ENCODE data around the gene PLA2G4B.

The PLA2G4B gene

GRCh38 chr15:41851755-41852370, 13.2 kb downstream of the PLA2G4B start:
- DNase-seq: no peak

- DNase-seq: no peak
Observed at GRCh38 chr15:41852736-41853590, 14.3 kb downstream of the PLA2G4B start.

DNA sequence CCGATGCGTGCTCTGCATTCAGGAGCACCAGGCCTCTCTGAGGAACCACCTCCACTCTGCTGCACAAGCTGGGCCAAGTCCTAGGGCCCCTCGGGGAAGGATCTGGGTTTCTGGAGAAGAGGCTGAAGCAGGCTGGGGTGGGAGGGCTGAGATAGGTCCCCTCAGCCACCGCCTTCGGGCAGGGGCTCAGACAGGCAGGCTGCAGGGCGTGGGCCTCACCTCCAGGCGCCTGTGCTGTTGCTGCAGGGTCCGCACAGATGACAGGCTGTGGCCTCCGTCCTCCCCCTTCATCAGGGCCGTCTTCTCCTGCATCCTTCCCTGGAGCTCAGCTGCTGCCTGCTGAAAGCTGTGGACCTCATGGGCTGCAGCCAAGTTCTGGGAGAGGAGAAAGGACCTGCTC, 15.2 kb downstream of the PLA2G4B start:
- DNase-seq: no peak

GRCh38 chr15:41854443-41854842, 15.8 kb downstream of the PLA2G4B start:
- DNase-seq: no peak

DNA sequence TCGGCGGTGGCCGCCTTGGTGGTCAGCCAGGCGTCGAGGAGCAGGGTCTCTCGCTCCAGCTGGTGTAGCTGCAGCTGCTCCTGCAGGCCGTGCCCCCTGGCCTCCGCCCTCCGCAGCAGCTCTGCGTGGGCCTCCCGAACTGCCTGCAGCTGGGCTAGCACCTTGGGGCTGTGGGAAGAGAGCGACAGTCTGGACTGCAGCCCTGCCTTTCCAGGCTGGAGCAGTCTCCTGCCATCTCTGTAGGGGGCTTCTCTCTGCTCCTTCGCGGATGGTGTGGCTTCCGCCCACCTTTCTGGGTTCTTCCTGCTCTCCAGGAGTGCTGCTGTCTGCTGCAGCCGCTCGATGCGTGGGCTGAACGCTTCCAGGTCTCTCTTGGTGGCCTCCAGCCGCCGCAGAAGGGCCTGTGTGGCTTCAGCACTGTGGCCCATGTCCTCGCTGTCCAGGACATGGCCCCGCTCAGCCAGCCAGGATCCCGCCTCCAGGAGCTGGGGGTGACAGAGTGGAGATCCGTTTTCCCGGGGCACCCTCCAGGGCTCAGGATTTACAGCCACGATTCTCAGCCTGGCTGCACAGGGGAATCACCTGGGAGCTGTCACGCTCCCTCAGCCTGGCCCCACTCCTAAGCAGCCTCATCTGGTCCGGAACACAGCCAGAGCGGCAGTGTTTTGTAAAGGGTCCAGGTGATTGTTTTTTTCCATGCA, 16.8 kb downstream of the PLA2G4B start:
- no peak for DNase-seq

- no peak for DNase-seq
Observed at GRCh38 chr15:41856262-41856661, 17.6 kb downstream of the PLA2G4B start.

DNA sequence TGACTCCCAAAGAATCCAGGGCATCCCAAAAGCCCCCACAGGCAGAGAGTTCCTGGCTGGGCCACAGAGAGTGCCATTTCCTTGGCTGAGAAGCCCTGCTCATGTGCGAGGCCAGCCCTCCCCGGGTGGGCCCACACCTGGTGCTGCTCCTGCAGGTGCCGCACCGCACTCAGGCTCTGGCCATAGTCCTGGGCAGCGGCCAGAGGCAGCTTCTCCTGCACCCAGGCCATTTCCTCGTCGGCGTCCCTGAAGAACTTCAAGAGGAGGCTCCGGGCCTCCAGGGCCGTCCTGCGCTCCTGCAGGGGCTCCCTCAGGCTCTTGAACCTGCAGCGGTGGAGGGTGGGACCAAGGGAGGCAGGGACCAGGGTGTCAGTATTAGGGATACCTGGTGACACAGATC, 18.1 kb downstream of the PLA2G4B start:
- DNase-seq: no peak

- DNase-seq: no peak
Observed at GRCh38 chr15:41857316-41857715, 18.7 kb downstream of the PLA2G4B start.

DNA sequence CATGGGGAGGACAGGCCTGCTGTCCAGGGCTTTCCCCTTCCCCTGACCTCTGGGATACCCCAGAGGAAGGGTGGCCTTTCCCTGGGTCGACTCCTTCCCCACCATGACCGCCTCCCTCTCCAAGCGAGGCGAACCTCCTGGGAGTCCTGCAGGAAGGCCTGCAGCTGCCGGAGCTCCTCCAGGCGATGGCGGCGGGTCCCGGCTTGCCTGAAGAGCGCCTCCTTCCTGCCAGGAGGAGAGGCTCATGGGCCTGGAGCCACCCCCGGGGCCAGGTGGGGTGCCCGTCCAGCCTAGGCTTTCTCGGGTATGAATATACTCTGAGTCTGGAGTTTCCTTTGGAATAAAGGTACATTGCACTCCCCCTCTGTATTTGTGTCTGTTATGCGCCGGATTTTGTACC, 20.1 kb downstream of the PLA2G4B start:
- DNase-seq: no peak

DNA sequence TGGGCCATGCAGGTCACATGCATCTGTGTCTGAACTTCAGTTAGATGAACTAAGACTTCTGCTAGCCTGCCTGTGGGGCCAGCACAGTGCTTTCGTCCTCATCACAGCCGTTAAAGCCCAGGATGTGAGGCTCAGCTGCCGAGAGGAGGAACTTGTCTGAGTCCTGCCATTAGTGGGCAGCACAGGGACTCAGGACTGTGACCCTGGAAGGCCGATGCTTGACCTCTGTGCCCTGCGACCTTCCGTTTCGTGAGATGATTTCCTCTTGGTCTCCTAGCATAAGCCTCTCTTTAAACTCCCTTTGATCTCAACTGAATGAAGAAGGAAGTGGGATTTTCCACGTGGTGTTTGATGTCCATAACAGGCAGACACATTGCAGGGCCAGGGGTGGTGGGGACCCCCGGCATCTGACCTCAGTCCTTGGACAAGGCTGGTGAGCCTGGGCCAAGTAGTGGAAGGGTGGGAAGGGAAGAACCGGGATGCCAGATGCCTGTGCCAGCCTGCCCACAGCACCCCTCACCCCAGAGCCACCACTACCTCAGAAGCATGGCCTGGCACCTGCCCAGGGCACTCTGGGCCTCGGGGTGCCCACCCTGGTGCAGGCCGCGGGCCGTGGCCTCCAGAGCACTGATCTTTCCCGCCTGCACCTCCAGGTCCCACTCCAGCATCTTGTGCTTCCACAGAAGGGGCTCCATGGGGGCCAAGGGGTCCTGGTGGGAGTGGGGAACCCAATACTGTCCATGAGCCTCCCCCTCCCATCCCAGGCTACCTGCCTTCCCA, 21.6 kb downstream of the PLA2G4B start:
- DNase-seq: no peak

DNA sequence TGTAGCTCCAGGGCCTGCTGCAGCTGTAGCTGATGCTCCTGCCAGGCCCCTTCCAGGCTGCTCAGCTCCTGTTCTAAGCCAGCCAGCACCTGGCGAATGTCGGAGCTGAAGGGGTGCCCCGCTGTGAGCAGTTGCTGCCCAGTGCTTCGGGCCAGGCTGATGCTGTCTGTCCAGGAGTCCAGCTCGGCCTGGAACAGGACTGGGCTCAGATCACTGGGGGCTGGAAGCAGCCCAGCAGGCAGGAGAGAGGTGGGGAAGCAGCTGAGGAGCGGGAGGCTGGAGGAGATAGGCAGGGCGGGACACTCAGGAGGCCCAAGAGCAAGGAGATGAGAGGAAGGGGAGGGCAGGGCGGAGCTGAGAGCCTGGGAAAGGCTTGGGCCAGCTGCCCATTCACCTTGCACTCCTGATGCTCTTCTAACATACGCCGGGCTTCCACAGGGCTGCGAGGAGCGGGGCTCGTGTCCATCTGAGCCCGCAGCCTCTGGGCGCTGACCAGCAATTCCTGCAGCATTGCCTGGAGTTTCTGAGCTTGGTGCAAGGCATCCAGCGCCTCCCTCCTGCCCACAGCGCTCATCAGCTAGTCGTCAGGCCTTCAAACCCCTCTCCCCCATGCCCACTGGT, 23.2 kb downstream of the PLA2G4B start:
- no peak for DNase-seq

DNA sequence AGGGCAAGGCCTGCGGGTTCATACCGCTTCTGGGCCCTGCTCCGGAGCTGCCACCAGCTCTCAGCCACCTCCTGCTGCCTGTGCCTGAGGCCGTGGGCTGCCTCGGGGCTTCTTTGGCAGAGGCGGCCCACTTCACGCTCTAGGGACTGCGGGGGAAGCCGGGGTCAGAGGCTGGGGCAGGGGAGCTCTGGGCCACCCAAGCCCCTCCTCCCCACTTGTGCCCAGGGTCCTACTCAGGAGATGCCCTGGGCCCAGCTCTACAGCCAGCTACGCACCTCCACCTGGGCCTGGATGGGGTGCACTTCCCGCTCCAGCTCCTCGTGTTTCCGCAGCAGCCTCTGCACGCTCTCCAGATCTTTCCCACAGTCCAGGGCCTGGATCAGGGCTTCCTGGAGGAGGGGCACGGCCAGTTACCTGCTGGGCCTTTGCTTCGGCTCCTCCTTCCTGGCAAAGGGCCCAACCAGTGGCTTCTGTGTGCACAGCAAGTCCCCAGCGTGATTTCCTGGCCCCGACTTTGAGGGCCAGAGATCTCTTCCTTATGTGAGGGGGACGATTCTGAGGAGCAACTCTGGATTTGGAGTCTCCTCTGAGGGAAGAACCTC, 24.0 kb downstream of the PLA2G4B start:
- no peak for DNase-seq

- DNase-seq: no peak
Observed at GRCh38 chr15:41865490-41866055, 26.9 kb downstream of the PLA2G4B start.

DNA sequence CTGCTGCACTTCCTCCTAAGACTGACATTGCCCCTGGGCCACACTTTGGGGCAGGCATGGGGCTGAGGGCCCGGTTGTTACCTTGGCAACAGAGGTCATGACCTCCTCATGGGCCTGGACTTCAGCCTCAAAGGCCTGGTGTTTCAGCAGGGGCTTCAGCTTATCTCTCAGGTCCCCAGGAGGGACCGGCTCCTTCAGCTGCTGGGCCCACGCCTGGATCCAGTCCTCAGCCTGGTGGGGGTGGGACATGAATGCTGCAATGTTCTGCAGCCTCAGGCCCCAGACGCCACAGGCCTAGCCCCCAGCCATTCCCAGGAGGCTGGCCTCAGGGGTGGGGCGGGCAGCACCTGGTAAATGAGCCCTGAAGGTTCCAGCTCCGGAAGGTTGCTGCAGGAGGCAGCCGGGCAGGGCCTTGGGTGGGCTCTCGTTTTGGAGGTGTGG, 27.6 kb downstream of the PLA2G4B start:
- no peak for DNase-seq

- no peak for DNase-seq
Observed at GRCh38 chr15:41866872-41867579, 28.4 kb downstream of the PLA2G4B start.

DNA sequence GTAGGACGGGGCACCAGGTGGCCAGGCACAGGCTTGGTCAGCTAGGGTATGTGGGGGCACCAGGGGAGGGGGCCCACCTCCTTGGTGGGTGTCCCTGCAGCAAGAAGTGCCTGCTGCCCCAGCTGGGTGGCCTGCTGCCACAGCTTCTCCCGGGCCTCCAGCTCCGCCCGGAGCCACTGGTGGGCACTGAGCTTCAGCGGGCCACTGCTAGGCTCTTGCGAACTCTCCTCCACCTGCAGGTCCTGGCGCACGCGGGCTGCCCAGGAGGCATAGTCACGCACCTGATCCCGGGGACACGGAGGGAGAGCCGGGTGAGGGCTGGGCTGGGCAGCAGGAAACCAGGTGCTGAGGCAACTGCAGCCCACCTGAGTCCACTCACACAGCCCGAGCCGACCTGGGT, 29.7 kb downstream of the PLA2G4B start:
- no peak for DNase-seq

GRCh38 chr15:41869770-41870688, 31.4 kb downstream of the PLA2G4B start:
- no peak for DNase-seq

- DNase-seq: no peak
Observed at GRCh38 chr15:41870689-41871081, 32.0 kb downstream of the PLA2G4B start.

DNA sequence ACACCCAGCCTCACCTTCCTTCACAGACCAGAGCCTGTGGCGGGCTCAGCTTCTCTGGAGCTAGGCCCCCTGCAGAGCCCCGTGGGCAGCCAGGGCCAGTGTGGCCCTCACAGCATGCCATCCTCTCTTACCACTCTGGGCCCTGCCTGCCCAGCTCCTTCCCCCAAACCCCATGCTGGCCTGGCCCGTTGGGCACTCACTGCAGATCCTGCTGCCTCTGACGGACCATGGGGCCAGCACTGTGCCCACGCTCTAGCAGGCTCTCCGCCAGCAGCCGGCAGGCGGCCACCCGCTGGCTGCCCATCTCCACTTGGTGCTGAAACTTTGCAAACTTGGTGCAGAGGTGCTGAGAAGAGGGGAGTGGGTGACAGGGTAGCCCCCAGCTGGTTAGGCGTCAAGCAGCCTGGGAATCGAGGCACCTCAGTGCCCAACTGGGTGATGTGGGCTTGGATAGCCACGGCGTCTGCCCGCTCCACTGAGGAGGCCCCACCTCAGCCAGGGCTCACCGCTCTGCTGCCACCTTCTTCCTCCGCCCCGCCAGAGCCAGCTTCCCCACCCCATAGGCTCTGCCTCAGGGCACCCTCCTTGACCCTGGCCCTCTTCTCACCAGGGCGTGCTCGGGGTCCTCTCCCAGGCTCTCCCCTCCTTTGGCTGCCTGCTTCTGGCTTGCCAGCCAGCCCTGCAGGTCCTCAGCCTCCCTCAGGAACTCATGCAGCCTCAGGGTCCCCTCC, 32.7 kb downstream of the PLA2G4B start:
- DNase-seq: no peak

All from KG1 (cell line).